ENCODE results near the gene MORF4L2. TPM values are rescaled to one million over a fixed set of nuclear protein-coding genes. Genes with fewer than 3 reads are reported as not detected.

MORF4L2 gene
- total and polyA plus RNA-seq, 2 of the 8 experiments (the other 6 are each of a cell fraction or from before 2014, with no cell fraction given), result 235 to 373 TPM

GRCh38 chrX:103629318-103630170, 57.0 kb downstream of the MORF4L2 start:
- Histone ChIP-seq H3K4me2 (ENCODE audit: insufficient read depth in 1 of 2, low read depth in 2 of 2, low read length in 2 of 2) (peak overlapping the region; percentile 66 to 92), H2BK120ac (replicated peaks; ENCODE audit: low read depth, low read length) (no peak overlapping the region), H2BK20ac (ENCODE audit: low read length) (no peak overlapping the region), H4K8ac (ENCODE audit: extremely low read depth, insufficient read depth, low read length) (no peak overlapping the region), H3K56ac (replicated peaks; ENCODE audit: insufficient read length, low read depth, low read length) (peak overlapping the region; percentile 92), H3K23me2 (ENCODE audit: low read depth, low read length) (0 out of 2 replicates have a peak, but pooled peaks cover 5% of the 10 kb centered on the region), H3K14ac (ENCODE audit: insufficient read length) (no peak overlapping the region), H3K79me1 (ENCODE audit: low read depth, low read length) (no peaks in the 10 kb centered on the region), H3K4ac (replicated peaks; ENCODE audit: insufficient read length, low read depth, low read length) (no peak overlapping the region), H3K9ac (replicated peaks in 1 of 4; ENCODE audit: extremely low read depth in 1 of 4, low read depth in 3 of 4, low read length in 3 of 4) (peak overlapping the region in 2 of 4 experiments; percentile 14 to 65; a peak in 4 of 7 replicates), H3K79me2 (ENCODE audit: control insufficient read depth in 1 of 2, insufficient read depth in 2 of 2, low read length in 2 of 2) (no peaks in the 10 kb centered on the region), H4K5ac (ENCODE audit: insufficient read length, low read depth, low read length) (peak overlapping the region; percentile 97), H3K9me3 (ENCODE audit: insufficient read depth in 2 of 2, low read depth in 1 of 2, low read length in 1 of 2) (no peaks in the 10 kb centered on the region), H3K23ac (ENCODE audit: insufficient read length) (no peak overlapping the region), H4K91ac (replicated peaks; ENCODE audit: insufficient read length, low read length) (no peak overlapping the region), H2BK15ac (ENCODE audit: low read length) (no peak overlapping the region), H3K18ac (ENCODE audit: extremely low read depth, low read length) (peak overlapping the region; percentile 60), H2BK5ac (ENCODE audit: low read depth, low read length) (no peak overlapping the region; the same call in 1 of the 2 replicates), H3K4me1 (replicated peaks in 1 of 4; ENCODE audit: control insufficient read depth in 3 of 4, insufficient read depth in 4 of 4, low read length in 3 of 4) (no peaks in the 10 kb centered on the region), H2AK5ac (ENCODE audit: low read depth, low read length) (no peak overlapping the region), H4K20me1 (replicated peaks in 1 of 2; ENCODE audit: control insufficient read depth in 1 of 2, insufficient read depth in 2 of 2, low read length in 2 of 2) (no peaks in the 10 kb centered on the region), H2BK12ac (ENCODE audit: low read depth, low read length) (no peak overlapping the region), H3K27ac (ENCODE audit: low read depth, low read length) (peak overlapping the region; percentile 55; the same call in 1 of the 2 replicates), H2AFZ (ENCODE audit: low read length) (peak overlapping the region; percentile 49), H3K4me3 (ENCODE audit: extremely low read depth in 1 of 4, insufficient read depth in 2 of 4, low read depth in 3 of 4, low read length in 4 of 4) (peak overlapping the region; percentile 44 to 92 (median 70)), H3K36me3 (ENCODE audit: control insufficient read depth in 2 of 4, insufficient read depth in 4 of 4, low read length in 3 of 4) (no peaks in the 10 kb centered on the region), H3K27me3 (replicated peaks in 1 of 4; ENCODE audit: control insufficient read depth in 3 of 4, extremely low read depth in 1 of 4, insufficient read depth in 3 of 4, low read length in 3 of 4) (no peaks in the 10 kb centered on the region)
- CTCF ChIA-PET (ENCODE audit: partially characterized antibody), result interaction anchor here (0.7 to 1.9 kb wide), 11 partner anchors 12 to 143 kb away, joined by 3 to 8 read pairs (median 5); no protein-coding TSS in a partner anchor
- POLR2A ChIA-PET (ENCODE audit: partially characterized antibody), result interaction anchor here (0.8 to 1.7 kb wide), 7 partner anchors 10 to 56 kb away, joined by 3 to 7 read pairs (median 3); no protein-coding TSS in a partner anchor
- FAIRE-seq, result no peak
- 3% methylated on average over 20 of the region's 49 CpGs; no CpG with 5 or more reads in 1 of the 2 experiments for WGBS, 2 experiments (ENCODE audit: extremely low coverage in 1 of 2, insufficient coverage in 1 of 2, insufficient read length in 1 of 2, insufficient replicate concordance in 2 of 2, low coverage in 1 of 2, low lambda C conversion rate in 2 of 2, missing lambda C conversion rate in 1 of 2)
- peak in 1 of 2 experiments; percentile 67 for DNase-seq (ENCODE audit: low read depth in 1 of 2, low spot score in 2 of 2)
- TF ChIP-seq KDM1A (IDR thresholded peaks at IDR 0.05; ENCODE audit: borderline replicate concordance, low read length) (no peak), ASH2L (IDR thresholded peaks at IDR 0.05; ENCODE audit: low read length) (peak; percentile 51), CTCF (IDR thresholded peaks at IDR 0.05; ENCODE audit: control extremely low read depth in 1 of 3, insufficient read depth in 1 of 3, low read depth in 1 of 3, low read length in 3 of 3) (peak; percentile 31 to 56 (median 50)), RAD21 (IDR thresholded peaks at IDR 0.05 in 1 of 2, conservative IDR thresholded peaks at IDR 0.05 in 1 of 2; ENCODE audit: low read depth in 2 of 2, low read length in 2 of 2) (peak; percentile 30 to 35; a peak in 2 of 4 replicates), CTBP2 (IDR thresholded peaks at IDR 0.05; ENCODE audit: borderline replicate concordance, insufficient read depth, insufficient read length, low read length) (no peak), SIN3A (conservative IDR thresholded peaks at IDR 0.05 in 1 of 2, IDR thresholded peaks at IDR 0.05 in 1 of 2; ENCODE audit: low read depth in 1 of 2, low read length in 2 of 2) (peak in 1 of 2 experiments; percentile 39; a peak in 2 of 4 replicates), SAP30 (IDR thresholded peaks at IDR 0.05; ENCODE audit: insufficient read depth, insufficient replicate concordance, low read length) (peak; percentile 15)
